ACHN (cell line): Measurements from ENCODE around the gene FAM120B.

ENCODE experiments used
- DNase-seq: peaks from one replicate; pipeline ENCODE4 v3.0.0-alpha.2; 2015
- in situ Hi-C: cut with HindIII; loops from 2 replicates; pipeline ENCODE4 v1.10.0; 2017; ENCODE audit warnings: low sequenced_read_pairs, low pct_ligation_motif_present, low pct_unique_long_range_greater_than_20kb

Gene FAM120B

GRCh38 chr6:170284126-170284773, 22.3 kb upstream of the FAM120B start:
- in situ Hi-C loops = no loop called here
- DNase-seq = no peak

- DNase-seq = no peak
- in situ Hi-C loops = no loop called here
Observed at GRCh38 chr6:170284866-170285469, 21.6 kb upstream of the FAM120B start.

GRCh38 chr6:170285482-170285881, 21.1 kb upstream of the FAM120B start:
- in situ Hi-C loops = no loop called here
- no peak for DNase-seq

- in situ Hi-C loops = no loop called here
- DNase-seq = no peak
Observed at GRCh38 chr6:170286246-170286933, 20.2 kb upstream of the FAM120B start.

- in situ Hi-C loops = no loop called here
- DNase-seq = no peak
Observed at GRCh38 chr6:170286934-170287265, 19.7 kb upstream of the FAM120B start.

GRCh38 chr6:170287371-170287876, 19.1 kb upstream of the FAM120B start:
- in situ Hi-C loops = no loop called here
- no peak for DNase-seq

GRCh38 chr6:170288091-170288631, 18.4 kb upstream of the FAM120B start:
- in situ Hi-C loops = no loop called here
- DNase-seq = no peak

GRCh38 chr6:170288852-170289179, 17.7 kb upstream of the FAM120B start:
- DNase-seq = no peak
- in situ Hi-C loops = no loop called here

- DNase-seq = no peak
- in situ Hi-C loops = no loop called here
Observed at GRCh38 chr6:170289180-170289931, 17.2 kb upstream of the FAM120B start.

GRCh38 chr6:170289951-170290295, 16.6 kb upstream of the FAM120B start:
- DNase-seq = no peak
- in situ Hi-C loops = no loop called here

GRCh38 chr6:170290296-170291128, 16.0 kb upstream of the FAM120B start, which contains the start of gene DLL1:
Gene DLL1, minus strand, starts transcription at chr6:170291078. Its CDS starts 939 bp downstream, at chr6:170290139.
- DNase-seq = peak; percentile 28
- in situ Hi-C loops = no loop called here

- DNase-seq = peak; percentile 32
- in situ Hi-C loops = no loop called here
Observed at GRCh38 chr6:170291271-170292110, 15.1 kb upstream of the FAM120B start.

- in situ Hi-C loops = no loop called here
Observed at GRCh38 chr6:170292111-170292406, 14.5 kb upstream of the FAM120B start.

GRCh38 chr6:170292407-170293158, 14.0 kb upstream of the FAM120B start:
- in situ Hi-C loops = no loop called here
- no peak for DNase-seq

More at GRCh38 chr6:170292111-170292406, 14.5 kb upstream of the FAM120B start:
- no peak for DNase-seq

GRCh38 chr6:170293341-170294231, 13.0 kb upstream of the FAM120B start:
- in situ Hi-C loops = no loop called here
- DNase-seq = no peak

GRCh38 chr6:170294298-170294730, 12.2 kb upstream of the FAM120B start:
- in situ Hi-C loops = no loop called here
- no peak for DNase-seq
